ENCODE data around the gene NRROS. TPM values are rescaled to one million over a fixed set of nuclear protein-coding genes. Genes with fewer than 3 reads are reported as not detected.
A peak's percentile ranks its signal among the peaks of the same experiment; 100 is the strongest.

Gene NRROS
- total RNA-seq, 1 donor = 118 TPM

- no peak for DNase-seq (ENCODE audit: low read depth in 2 of 3, low spot score in 2 of 3)
Observed at GRCh38 chr3:196673632-196674031, 34.1 kb downstream of the NRROS start.

DNA sequence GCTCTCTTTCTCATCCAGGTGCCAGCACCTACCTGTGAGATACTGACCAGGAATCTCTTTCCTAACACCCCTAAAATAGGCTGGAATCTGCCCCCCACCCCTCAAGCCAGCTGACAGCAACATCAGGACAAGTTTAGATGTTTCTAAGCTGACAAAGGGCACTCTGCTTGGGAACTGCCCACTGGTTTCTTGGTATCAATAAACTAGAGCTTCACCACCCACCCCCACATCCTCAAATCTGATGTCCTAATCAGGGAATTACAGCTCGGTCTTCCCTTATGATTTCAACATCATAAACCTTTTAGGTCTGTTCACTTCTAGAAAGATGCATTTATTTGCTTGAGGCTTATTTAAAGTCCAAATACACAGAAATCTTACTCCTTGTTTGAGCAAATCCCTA is 37.9 kb downstream of the NRROS start:
- DNase-seq (ENCODE audit: low read depth in 2 of 3, low spot score in 2 of 3) = no peak

DNA sequence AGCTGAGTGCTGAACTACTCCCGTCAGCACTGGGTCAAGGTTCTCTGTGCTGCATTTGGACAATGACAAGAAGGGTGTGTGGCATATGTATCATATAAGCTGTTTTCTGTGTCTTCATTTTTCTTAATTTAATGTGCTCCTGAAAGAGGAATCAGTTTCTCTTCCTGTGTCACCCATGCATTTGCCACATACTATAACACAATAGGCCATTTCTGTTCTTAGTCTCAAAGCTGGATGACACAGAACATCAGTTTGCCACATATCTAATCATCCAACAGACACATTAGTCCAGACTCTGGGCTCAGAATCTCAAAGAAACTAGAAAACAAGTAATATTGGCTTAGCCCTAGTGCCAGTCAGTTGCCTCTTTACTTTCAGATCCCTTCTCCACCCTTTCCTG is 38.4 kb downstream of the NRROS start:
- no peak for DNase-seq (ENCODE audit: low read depth in 2 of 3, low spot score in 2 of 3)

DNA sequence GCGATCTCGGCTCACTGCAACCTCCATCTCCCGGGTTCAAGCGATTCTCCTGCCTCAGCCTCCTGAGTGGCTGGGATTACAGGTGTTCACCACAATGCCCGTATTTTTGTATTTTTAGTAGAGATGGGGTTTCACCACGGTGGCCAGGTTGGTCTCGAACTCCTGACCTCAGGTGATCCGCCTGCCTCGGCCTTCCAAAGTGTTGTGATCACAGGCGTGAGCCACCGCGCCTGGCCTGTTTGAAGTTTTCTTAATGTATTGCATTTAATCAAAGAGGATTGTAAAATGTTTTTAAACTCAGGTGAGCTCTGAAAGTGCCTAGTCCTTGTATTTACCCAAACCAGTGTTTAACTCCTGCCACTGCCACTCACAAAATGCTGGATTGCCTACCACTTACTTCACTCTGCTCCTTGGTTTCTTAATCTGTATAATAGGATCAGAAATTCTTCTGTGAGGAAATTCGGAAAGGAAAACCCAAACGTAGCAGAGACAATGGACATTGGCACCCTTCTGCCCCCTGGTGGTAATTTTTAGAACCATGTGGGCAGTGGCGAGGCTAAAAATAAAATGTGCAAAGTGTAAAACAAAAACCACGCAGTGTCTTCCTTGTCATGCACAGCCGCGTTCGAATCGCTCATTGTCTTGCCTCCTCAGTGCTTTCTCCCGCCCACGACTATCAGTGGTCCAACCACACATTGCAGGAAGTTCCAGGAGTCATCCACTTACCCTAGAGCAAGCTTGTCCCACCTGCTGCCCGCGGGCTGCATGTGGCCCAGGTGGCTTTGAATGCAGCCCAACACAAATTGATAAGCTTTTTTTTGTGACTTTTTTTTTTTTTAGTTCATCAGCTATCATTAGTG is 45.3 kb downstream of the NRROS start:
- DNase-seq (ENCODE audit: low read depth in 2 of 3, low spot score in 2 of 3) = peak; percentile 50 to 80 (median 79)

DNA sequence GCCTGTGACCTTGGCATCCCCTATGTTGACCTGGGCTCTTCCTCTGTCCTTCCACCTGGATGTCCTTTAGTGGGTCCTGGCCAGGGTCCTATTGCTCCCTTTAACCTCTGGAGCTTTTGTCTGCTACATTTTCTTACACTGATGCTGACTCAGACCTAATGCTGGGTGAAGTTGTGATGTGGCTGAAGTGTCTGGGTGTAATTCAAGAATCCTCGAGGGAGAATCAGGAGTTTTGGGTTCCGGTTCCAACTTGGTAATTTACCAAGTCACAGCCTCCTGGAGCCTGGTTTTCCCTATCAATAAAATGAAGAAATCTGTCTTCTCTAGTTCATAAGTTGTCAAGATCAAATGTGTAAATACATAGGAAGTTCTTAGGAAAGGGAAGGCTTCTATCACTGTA is 46.9 kb downstream of the NRROS start:
- DNase-seq (ENCODE audit: low read depth in 2 of 3, low spot score in 2 of 3) = no peak

- peak in 2 of 3 donors; percentile 51 to 62 for DNase-seq (ENCODE audit: low read depth in 2 of 3, low spot score in 2 of 3)
Observed at GRCh38 chr3:196688349-196688748, 48.9 kb downstream of the NRROS start.

GRCh38 chr3:196689941-196690660 is 50.6 kb downstream of the NRROS start:
- no peak for DNase-seq (ENCODE audit: low read depth in 2 of 3, low spot score in 2 of 3)

GRCh38 chr3:196691386-196691785 is 51.9 kb downstream of the NRROS start:
- DNase-seq (ENCODE audit: low read depth in 2 of 3, low spot score in 2 of 3) = no peak

DNA sequence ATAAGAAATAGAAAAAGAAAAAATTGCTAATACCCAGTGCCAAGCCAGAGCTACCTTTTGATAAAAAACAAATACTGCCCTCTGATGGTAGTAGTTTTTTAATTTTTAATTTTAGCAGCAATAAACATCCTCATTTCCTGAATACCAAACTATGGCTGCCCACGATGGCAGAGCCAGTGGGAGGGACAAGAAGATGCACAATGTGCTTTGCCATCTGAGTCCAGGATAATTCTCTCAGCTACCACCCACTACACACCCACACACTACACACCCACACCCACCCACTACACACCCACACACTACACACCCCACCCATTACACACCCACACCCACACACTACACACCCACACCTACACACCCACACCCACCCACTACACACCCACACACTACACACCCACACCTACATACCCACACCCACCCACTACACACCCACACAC is 54.7 kb downstream of the NRROS start:
- peak in 2 of 3 donors; percentile 46 to 73 for DNase-seq (ENCODE audit: low read depth in 2 of 3, low spot score in 2 of 3)

- no peak for DNase-seq (ENCODE audit: low read depth in 2 of 3, low spot score in 2 of 3)
Observed at GRCh38 chr3:196694941-196695848, 55.7 kb downstream of the NRROS start.

GRCh38 chr3:196695849-196696226 is 56.3 kb downstream of the NRROS start:
- DNase-seq (ENCODE audit: low read depth in 2 of 3, low spot score in 2 of 3) = no peak

GRCh38 chr3:196697270-196697669 is 57.8 kb downstream of the NRROS start:
- DNase-seq (ENCODE audit: low read depth in 2 of 3, low spot score in 2 of 3) = no peak

DNA sequence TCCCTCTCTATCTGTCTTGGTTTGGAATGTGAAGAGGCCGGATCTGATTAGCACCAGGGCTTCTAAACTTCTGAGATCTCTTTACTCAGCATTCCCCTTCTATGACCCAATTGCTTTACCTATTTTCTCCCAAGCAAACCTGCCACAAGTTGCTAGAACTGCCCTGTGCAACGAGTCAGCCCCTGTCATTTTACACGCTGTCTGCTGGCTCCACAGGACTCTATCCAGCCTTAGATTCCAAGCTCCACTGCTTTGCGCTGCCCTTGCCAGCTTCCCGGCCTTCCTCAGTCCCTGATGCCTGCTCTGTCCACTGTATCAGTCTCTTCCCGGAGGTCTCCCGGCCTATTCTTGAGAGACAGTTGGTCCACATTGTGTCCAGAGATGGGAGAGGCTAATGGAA is 60.3 kb downstream of the NRROS start:
- DNase-seq (ENCODE audit: low read depth in 2 of 3, low spot score in 2 of 3) = no peak

- DNase-seq (ENCODE audit: low read depth in 2 of 3, low spot score in 2 of 3) = no peak
Observed at GRCh38 chr3:196700801-196701200, 61.3 kb downstream of the NRROS start.

GRCh38 chr3:196706327-196706726 is 66.8 kb downstream of the NRROS start:
- no peak for DNase-seq (ENCODE audit: low read depth in 2 of 3, low spot score in 2 of 3)

GRCh38 chr3:196706731-196707130 is 67.2 kb downstream of the NRROS start:
- no peak for DNase-seq (ENCODE audit: low read depth in 2 of 3, low spot score in 2 of 3)

DNA sequence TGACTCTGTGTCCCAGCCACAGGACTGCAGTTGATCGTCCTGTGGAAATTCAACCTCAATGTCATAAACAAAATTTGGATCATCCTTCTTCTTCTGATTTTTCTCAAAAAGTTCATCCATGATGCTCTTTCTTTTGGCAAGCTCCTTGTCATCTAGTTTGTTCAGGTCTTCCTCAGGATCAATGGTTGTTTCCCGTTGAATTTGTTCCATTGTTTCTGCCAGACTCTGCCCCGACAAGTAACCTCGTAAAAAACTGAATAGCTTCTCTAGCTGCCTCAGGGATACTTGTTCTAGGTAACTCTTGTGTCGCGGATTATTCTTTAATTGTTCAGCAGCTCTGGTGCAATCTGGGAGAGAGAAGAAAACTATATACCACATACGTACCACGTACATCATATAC is 68.1 kb downstream of the NRROS start:
- no peak for DNase-seq (ENCODE audit: low read depth in 2 of 3, low spot score in 2 of 3)

- DNase-seq (ENCODE audit: low read depth in 2 of 3, low spot score in 2 of 3) = no peak
Observed at GRCh38 chr3:196708467-196708866, 69.0 kb downstream of the NRROS start.

Data from hematopoietic multipotent progenitor cell (in vitro differentiated cells).